Right lobe of liver (tissue), 6 donors: ENCODE results near the gene HSP90AB1. TPM values are rescaled to one million over a fixed set of nuclear protein-coding genes. Genes with fewer than 3 reads are reported as not detected.

Source experiments
- ATAC-seq, 4 donors: fragments of 200-7000 bp; cut with Tn5 transposase; one replicate each; pipeline ENCODE4 v1.9.1; 2020; ENCODE audit warnings: mild to moderate bottlenecking in 4 of 4, moderate library complexity in 4 of 4
- DNase-seq, 3 donors: peaks; one replicate each; pipeline ENCODE4 v3.0.0-alpha.2; 2020
- H3K27ac ChIP-seq, 3 donors: fragments of 200-600 bp; one replicate each; pipeline ENCODE4 v1.8.0; 2022
- H3K27me3 ChIP-seq, 2 donors: fragments of 200-600 bp; one replicate each; pipeline ENCODE4 v1.8.0; 2022
- H3K36me3 ChIP-seq, 4 donors: fragments of 200-600 bp; sonication (generic) in 1 of 4; one replicate each; pipeline versions ENCODE4 v1.5.1 to v1.8.0; 2017 to 2022; ENCODE audit warnings: control low read depth in 1 of 4
- H3K4me1 ChIP-seq, 4 donors: fragments of 200-600 bp; sonication (generic) in 1 of 4; one replicate each; pipeline versions ENCODE4 v1.5.1 to v1.8.0; 2017 to 2022; ENCODE audit warnings: control low read depth in 1 of 4
- H3K4me3 ChIP-seq, 3 donors: fragments of 200-600 bp; one replicate each; pipeline ENCODE4 v1.8.0; 2022
- H3K9me3 ChIP-seq, 4 donors: fragments of 200-600 bp; sonication (generic) in 1 of 4; one replicate each; pipeline versions ENCODE4 v1.5.1 to v1.8.0; 2017 to 2022; ENCODE audit warnings: control low read depth in 1 of 4
- POLR2A ChIP-seq: fragments of 450-650 bp; IDR thresholded peaks from one replicate; pipeline ENCODE4 v1.6.1; 2017; ENCODE audit warnings: antibody characterized with exemption, mild to moderate bottlenecking
- WGBS: methylation state at CpG from one replicate; pipeline ENCODE4 v1.1.6; 2018; ENCODE audit warnings: low coverage, low lambda C conversion rate; ENCODE audit not compliant: insufficient coverage; ENCODE audit errors: missing lambda C conversion rate; 5-methylcytosine and 5-hydroxymethylcytosine counted together
- intact Hi-C, 2 donors: fragments of 100-400 bp; cut with DNase I; formaldehyde crosslinking; loops; one replicate each; pipeline versions ENCODE4 v1.11.2 to v1.14.1; 2022
- total RNA-seq, 6 experiments: library from RNA; depleted of rRNA in 2 of 6; stranded (reverse); fragments of >200 nt in 2 of 6; fragmentation: NEBNext Ultra II Directional in 3 of 6; extraction: Animal tissue kit (Norgen Biotek cat#: 25700) in 3 of 6; gene quantifications; one replicate each; pipeline versions ENCODE4 v1.1.0 to v1.2.4, GENCODE V29; 2016 to 2023
- TF ChIP-seq, protein P1 (sequence below), 4 donors: fragments of 200-600 bp in 3 of 4; fragments of 450-650 bp in 1 of 4; IDR thresholded peaks; one replicate each; pipeline versions ENCODE4 v1.5.1 to v1.8.0; 2016 to 2022; ENCODE audit warnings: antibody characterized with exemption in 4 of 4, mild to moderate bottlenecking in 2 of 4
- donor health status: DM: no; HTN: yes; CAD: no.
- donor health status: DM: no; HTN: no; CAD: no.
- donor health status: DM: no; HTN: no; CAD: no.
- donor health status: DM: no; HTN: yes; CAD: no.
- donor health status: DM: no; HTN: yes; CAD: no.

Gene HSP90AB1
- total RNA-seq, 6 experiments from 2014 or later = 183 to 566 (median 345) TPM

DNA sequence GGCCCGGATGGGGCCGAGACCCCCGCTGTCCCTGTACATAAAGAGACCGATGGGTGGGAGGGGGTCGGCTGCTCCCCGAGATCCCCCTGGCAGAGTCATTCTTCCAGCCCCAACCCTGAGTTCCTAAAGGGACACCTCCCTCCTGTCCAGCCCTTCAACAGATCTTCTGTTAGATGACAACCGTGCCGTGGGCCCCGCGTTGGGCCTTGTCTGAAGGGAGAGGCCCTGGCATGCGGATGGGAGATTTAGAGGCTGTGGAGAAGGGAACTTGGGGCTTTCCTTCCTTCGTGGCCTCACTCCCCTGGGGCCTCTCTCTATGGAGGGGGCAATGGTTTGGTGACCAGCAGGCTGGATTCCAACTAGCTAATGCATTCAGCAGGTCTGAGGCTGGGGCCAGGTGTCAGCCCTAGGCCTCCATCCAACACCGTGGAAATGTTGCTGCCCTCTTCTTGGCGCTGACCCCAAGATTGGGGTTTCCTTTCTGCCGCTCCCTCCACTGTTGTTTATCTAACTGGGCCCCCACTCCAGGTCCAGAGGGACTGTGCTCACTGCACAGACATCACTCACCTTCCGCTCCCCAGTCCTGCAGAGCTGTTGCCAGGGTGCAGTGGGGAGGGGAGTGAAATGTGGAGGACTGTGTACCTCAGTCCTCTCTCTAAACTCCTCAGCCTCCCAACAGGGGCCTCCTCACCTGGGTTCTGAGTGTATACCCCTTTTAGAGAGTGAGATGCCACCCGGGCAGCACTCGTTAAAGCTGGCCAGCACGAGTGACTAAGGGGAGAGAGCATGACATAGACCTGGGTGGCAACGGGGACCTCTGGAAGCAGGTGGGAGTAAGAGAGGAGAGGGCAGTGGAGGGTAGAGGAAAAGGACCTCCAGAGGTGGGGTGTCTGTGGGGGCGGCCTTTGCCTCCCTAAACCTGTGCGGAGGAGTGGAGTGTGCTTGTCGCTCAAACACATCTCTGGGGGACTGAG lies 30.1 kb downstream of the HSP90AB1 start:
- Histone ChIP-seq H3K27me3 (peaks cover 0 to 9% of the 10 kb centered on the region in 2 donors), H3K4me1 (peaks cover 0 to 4% (median 0%) of the 10 kb centered on the region in 4 donors), H3K36me3 (no peaks in the 10 kb centered on the region), H3K27ac (no peak overlapping the region), H3K4me3 (no peak overlapping the region), H3K9me3 (no peaks in the 10 kb centered on the region)
- intact Hi-C loops = no loop called here
- TF ChIP-seq, protein P1, sequence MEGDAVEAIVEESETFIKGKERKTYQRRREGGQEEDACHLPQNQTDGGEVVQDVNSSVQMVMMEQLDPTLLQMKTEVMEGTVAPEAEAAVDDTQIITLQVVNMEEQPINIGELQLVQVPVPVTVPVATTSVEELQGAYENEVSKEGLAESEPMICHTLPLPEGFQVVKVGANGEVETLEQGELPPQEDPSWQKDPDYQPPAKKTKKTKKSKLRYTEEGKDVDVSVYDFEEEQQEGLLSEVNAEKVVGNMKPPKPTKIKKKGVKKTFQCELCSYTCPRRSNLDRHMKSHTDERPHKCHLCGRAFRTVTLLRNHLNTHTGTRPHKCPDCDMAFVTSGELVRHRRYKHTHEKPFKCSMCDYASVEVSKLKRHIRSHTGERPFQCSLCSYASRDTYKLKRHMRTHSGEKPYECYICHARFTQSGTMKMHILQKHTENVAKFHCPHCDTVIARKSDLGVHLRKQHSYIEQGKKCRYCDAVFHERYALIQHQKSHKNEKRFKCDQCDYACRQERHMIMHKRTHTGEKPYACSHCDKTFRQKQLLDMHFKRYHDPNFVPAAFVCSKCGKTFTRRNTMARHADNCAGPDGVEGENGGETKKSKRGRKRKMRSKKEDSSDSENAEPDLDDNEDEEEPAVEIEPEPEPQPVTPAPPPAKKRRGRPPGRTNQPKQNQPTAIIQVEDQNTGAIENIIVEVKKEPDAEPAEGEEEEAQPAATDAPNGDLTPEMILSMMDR (IDR thresholded peaks at IDR 0.05) = no peak
- TF ChIP-seq POLR2A = no peak
- ATAC-seq = no peak
- DNase-seq = no peak
- 74% methylated on average over 10 of the region's 23 CpGs for WGBS

DNA sequence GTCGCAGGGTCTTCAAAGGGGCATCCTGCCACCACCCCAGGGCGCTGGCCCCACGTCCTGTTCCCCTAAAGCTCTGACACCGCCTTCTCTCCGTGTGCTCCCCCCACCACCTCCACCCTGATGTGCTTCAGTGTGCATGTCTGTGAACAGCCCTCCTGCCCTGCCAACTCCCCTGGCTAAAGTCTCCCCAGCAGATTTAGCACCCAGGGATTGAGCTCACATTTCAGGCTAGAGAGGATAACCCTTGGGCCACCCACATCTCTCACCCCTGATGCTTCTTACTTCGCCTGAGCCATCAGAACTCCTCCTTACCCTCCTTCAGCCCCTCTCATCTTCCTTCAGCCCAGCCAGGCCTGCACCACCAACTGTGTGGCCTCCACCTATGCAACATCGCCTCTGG lies 30.9 kb downstream of the HSP90AB1 start:
- ATAC-seq (no peak), DNase-seq (no peak)
- H3K4me1 ChIP-seq = peaks cover 0 to 4% (median 0%) of the 10 kb centered on the region in 4 donors
- 74% methylated on average over 5 of the region's 7 CpGs for WGBS
- H3K27ac ChIP-seq = no peak overlapping the region
- H3K4me3 ChIP-seq = no peak overlapping the region
- intact Hi-C loops = no loop called here
- TF ChIP-seq POLR2A = no peak
- TF ChIP-seq, protein P1 (IDR thresholded peaks at IDR 0.05) = no peak
- H3K27me3 ChIP-seq = peaks cover 0 to 9% of the 10 kb centered on the region in 2 donors
- H3K9me3 ChIP-seq = no peaks in the 10 kb centered on the region
- H3K36me3 ChIP-seq = no peaks in the 10 kb centered on the region

DNA sequence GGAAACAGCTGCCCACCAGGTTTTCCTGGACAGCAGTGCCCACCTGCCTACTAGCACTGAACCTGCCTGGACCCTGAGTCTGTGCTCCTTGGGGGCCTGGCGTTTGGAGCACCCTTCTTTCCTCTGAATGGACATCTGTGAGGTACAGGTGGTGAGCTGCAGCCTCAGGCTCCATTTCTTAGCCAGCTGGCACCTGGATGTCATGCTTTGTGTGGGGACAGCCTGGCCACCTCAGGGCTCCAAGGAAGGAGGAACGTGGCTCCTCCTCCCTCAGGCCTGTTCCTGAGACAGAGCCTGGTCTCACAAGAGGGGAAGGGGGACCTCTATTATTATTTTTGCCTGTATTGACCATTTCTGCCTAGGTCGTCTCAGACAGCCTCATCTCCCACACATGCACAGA lies 31.4 kb downstream of the HSP90AB1 start:
- Histone ChIP-seq H3K9me3 (no peaks in the 10 kb centered on the region), H3K27ac (no peak overlapping the region), H3K4me3 (no peak overlapping the region), H3K36me3 (no peaks in the 10 kb centered on the region), H3K27me3 (peaks cover 0 to 9% of the 10 kb centered on the region in 2 donors), H3K4me1 (peaks cover 0 to 4% (median 0%) of the 10 kb centered on the region in 4 donors)
- 46% methylated on average over 3 of the region's 3 CpGs for WGBS
- ATAC-seq (no peak), DNase-seq (no peak)
- intact Hi-C loops = no loop called here
- TF ChIP-seq, protein P1 (IDR thresholded peaks at IDR 0.05) = no peak
- TF ChIP-seq POLR2A = no peak

DNA sequence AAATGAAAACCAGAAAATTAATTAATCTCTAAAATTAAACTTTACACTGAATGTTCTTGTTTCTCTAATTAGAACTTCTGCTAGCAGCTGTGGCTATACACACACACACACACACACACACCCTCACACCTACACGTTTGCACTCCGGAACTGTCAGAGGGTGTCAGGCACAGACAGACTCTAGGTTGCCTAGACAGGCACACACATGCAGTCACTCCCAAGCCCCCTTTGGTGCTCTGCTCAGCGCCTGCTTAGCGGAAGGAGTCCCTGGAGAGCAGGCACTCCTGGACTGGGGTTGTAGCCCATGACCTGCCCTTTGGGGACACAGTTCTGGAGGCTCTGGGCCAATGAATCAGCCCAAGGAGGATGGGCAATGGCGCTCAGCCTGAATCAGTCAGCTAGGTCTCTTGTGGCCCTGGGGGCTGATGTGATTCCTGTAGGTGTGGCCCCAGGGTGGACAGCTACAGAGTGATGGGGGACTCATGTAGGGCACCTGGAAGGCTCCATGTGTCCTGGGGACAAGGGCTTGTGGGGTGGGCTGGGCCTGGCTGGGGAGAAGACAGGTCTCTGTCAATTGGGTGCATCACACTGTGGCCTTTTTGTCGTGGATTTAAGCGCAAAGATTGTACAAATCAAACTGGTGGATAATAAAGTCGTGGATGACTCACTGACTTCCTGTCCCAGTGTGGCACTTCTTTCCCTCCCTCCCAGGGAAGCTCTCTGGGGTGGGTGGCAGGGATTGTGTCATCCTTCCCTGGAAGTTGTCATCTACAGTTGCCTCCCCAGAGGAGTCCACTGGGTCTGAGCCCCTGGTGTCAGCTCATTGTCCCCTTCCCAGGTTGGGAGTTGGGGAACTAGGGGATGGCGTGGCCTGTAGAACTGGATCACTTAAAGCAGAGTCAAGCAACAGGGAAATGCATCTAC lies 32.1 kb downstream of the HSP90AB1 start:
- TF ChIP-seq, protein P1 (IDR thresholded peaks at IDR 0.05) = no peak
- TF ChIP-seq POLR2A = no peak
- Histone ChIP-seq H3K27ac (no peak overlapping the region), H3K9me3 (no peaks in the 10 kb centered on the region), H3K4me1 (peaks cover 0 to 4% (median 0%) of the 10 kb centered on the region in 4 donors), H3K27me3 (peaks cover 0 to 9% of the 10 kb centered on the region in 2 donors), H3K4me3 (no peak overlapping the region), H3K36me3 (no peaks in the 10 kb centered on the region)
- intact Hi-C loops = no loop called here
- 51% methylated on average over 6 of the region's 9 CpGs for WGBS
- DNase-seq = no peak
- ATAC-seq = no peak
